HepG2 (cell line): ENCODE results near the gene KDM1B. TPM values are rescaled to one million over a fixed set of nuclear protein-coding genes. Genes with fewer than 3 reads are reported as not detected.

ENCODE experiments used
- ARHGAP35 ChIP-seq: sonication (generic); formaldehyde crosslinking; IDR thresholded peaks from 2 replicates; pipeline ENCODE4 v1.9.0; 2022; ENCODE audit warnings: mild to moderate bottlenecking, inconsistent platforms, moderate library complexity, missing genetic modification reagents, borderline replicate concordance
- ARID4A ChIP-seq: sonication (generic); formaldehyde crosslinking; IDR thresholded peaks from 2 replicates; pipeline ENCODE4 v1.5.0; 2020; ENCODE audit warnings: mild to moderate bottlenecking, missing genetic modification reagents, borderline replicate concordance
- ATF3 ChIP-seq: sonication (generic); formaldehyde crosslinking; IDR thresholded peaks from 2 replicates; pipeline ENCODE4 v1.4.0; 2020; ENCODE audit warnings: missing genetic modification reagents
- ATF5 ChIP-seq: sonication (generic); formaldehyde crosslinking; IDR thresholded peaks from 2 replicates; pipeline ENCODE4 v1.4.0; 2020; ENCODE audit warnings: mild to moderate bottlenecking, low read depth, missing genetic modification reagents
- HINFP ChIP-seq: sonication (generic); formaldehyde crosslinking; IDR thresholded peaks from 2 replicates; pipeline ENCODE4 v1.4.0; 2020; ENCODE audit warnings: low read depth, mild to moderate bottlenecking, missing genetic modification reagents
- KAT2B ChIP-seq: fragments of 150-350 bp; IDR thresholded peaks from 2 replicates; pipeline ENCODE4 v1.6.1; 2014; ENCODE audit warnings: low read depth, low read length, borderline replicate concordance
- MEF2D ChIP-seq: sonication (generic); formaldehyde crosslinking; IDR thresholded peaks from 2 replicates; pipeline ENCODE4 v1.5.1; 2020; ENCODE audit warnings: mild to moderate bottlenecking, missing genetic modification reagents
- NFKBIZ ChIP-seq: IDR thresholded peaks from 2 replicates; pipeline ENCODE4 v1.6.1; 2018; ENCODE audit warnings: missing genetic modification reagents, missing compliant biosample characterization
- PATZ1 ChIP-seq: sonication (generic); formaldehyde crosslinking; IDR thresholded peaks from 2 replicates; pipeline ENCODE4 v1.4.0; 2020; ENCODE audit warnings: missing genetic modification reagents
- PHF8 ChIP-seq: sonication (generic); formaldehyde crosslinking; IDR thresholded peaks from 2 replicates; pipeline ENCODE4 v1.5.0; 2020; ENCODE audit warnings: missing genetic modification reagents
- RFXANK ChIP-seq: IDR thresholded peaks from 2 replicates; pipeline ENCODE4 v1.6.1; 2016
- SOX6 ChIP-seq, 2 experiments: fragments of 450-650 bp in 1 of 2; sonication (generic) in 1 of 2; formaldehyde crosslinking in 1 of 2; IDR thresholded peaks; 2 replicates each; pipeline versions ENCODE4 v1.4.0 to v1.6.1; 2017 to 2020; ENCODE audit warnings: antibody characterized with exemption in 1 of 2, mild to moderate bottlenecking in 1 of 2, missing genetic modification reagents in 1 of 2
- SP140L ChIP-seq: sonication (generic); formaldehyde crosslinking; IDR thresholded peaks from 2 replicates; pipeline ENCODE4 v1.4.0; 2020; ENCODE audit warnings: missing genetic modification reagents, borderline replicate concordance
- TBL1XR1 ChIP-seq: fragments of 150-350 bp; IDR thresholded peaks from 2 replicates; pipeline ENCODE4 v1.6.1; 2014; ENCODE audit warnings: borderline replicate concordance, low read length; ENCODE audit not compliant: partially characterized antibody
- YEATS2 ChIP-seq: sonication (generic); formaldehyde crosslinking; IDR thresholded peaks from 2 replicates; pipeline ENCODE4 v1.4.0; 2020; ENCODE audit warnings: missing genetic modification reagents, borderline replicate concordance
- ZNF224 ChIP-seq: sonication (generic); formaldehyde crosslinking; IDR thresholded peaks from 2 replicates; pipeline ENCODE4 v1.5.0; 2020; ENCODE audit warnings: mild to moderate bottlenecking, missing genetic modification reagents
- ZNF569 ChIP-seq: sonication (generic); formaldehyde crosslinking; IDR thresholded peaks from 2 replicates; pipeline ENCODE4 v1.5.0; 2020; ENCODE audit warnings: mild to moderate bottlenecking, missing genetic modification reagents, moderate library complexity, borderline replicate concordance
- ZNF619 ChIP-seq: sonication (generic); formaldehyde crosslinking; IDR thresholded peaks from 2 replicates; pipeline ENCODE4 v1.4.0; 2020; ENCODE audit warnings: mild to moderate bottlenecking, missing genetic modification reagents
- ZNF780A ChIP-seq: sonication (generic); formaldehyde crosslinking; IDR thresholded peaks from 2 replicates; pipeline ENCODE4 v1.8.0; 2022; ENCODE audit warnings: mild to moderate bottlenecking, missing genetic modification reagents, moderate library complexity
- ZNF850 ChIP-seq: sonication (generic); formaldehyde crosslinking; conservative IDR thresholded peaks from 2 replicates; pipeline ENCODE4 v1.9.0; 2021; ENCODE audit warnings: mild to moderate bottlenecking, missing genetic modification reagents
- polyA plus RNA-seq, 8 experiments: library from polyadenylated mRNA; depleted of rRNA in 3 of 8; stranded (reverse) in 7 of 8; unstranded in 1 of 8; fragments of >200 nt; fragmentation: Illumina TruSeq in 4 of 8; extraction: Trizol in 4 of 8; gene quantifications; 2 replicates each; pipeline versions ENCODE4 v1.2.1 to v1.2.3, GENCODE V29; 2011 to 2016; ENCODE audit warnings: low read depth in 4 of 8, missing spikeins in 1 of 8, mixed read lengths in 1 of 8; ENCODE audit not compliant: insufficient read depth in 1 of 8
- total RNA-seq, 5 experiments: library from RNA; depleted of rRNA; stranded (reverse); fragments of >200 nt; fragmentation: Illumina TruSeq; extraction: Trizol; gene quantifications; 2 replicates each; pipeline ENCODE4 v1.2.3, GENCODE V29; 2016; ENCODE audit warnings: low read depth in 1 of 5

KDM1B gene
- total and polyA plus RNA-seq, 2 of the 13 experiments (the other 11 are each of a cell fraction or from before 2014, with no cell fraction given) = 9.8 to 13.2 TPM

GRCh38 chr6:18154507-18155149, 594 bp upstream of the KDM1B start, which contains the start of gene TPMT (continued):
- TF ChIP-seq PATZ1 (0 out of 2 replicates have a peak, but pooled peaks have one; percentile 8), RFXANK (CRISPR knock-in tag) (no peak), ARID4A (CRISPR knock-in tag) (peak; percentile 89), ZNF569 (CRISPR knock-in tag) (no peak), PHF8 (CRISPR knock-in tag) (peak; percentile 74), ARHGAP35 (CRISPR knock-in tag) (no peak), SOX6 (IDR thresholded peaks at IDR 0.05) (no peak), SOX6 (CRISPR knock-in tag; IDR thresholded peaks at IDR 0.05) (peak; percentile 44; the same call in 1 of the 2 replicates), SP140L (CRISPR knock-in tag) (0 out of 2 replicates have a peak, but pooled peaks have one; percentile 20), ZNF619 (CRISPR knock-in tag) (no peak), NFKBIZ (CRISPR knock-in tag) (0 out of 2 replicates have a peak, but pooled peaks have one; percentile 7), ATF5 (CRISPR knock-in tag) (no peak), TBL1XR1 (peak; percentile 11), ZNF224 (CRISPR knock-in tag) (0 out of 2 replicates have a peak, but pooled peaks have one; percentile 5), KAT2B (no peak), ZNF780A (CRISPR knock-in tag) (no peak), ATF3 (0 out of 2 replicates have a peak, but pooled peaks have one; percentile 12), YEATS2 (peak; percentile 74; the same call in 1 of the 2 replicates), MEF2D (CRISPR knock-in tag) (peak; percentile 60; the same call in 1 of the 2 replicates), ZNF850 (no peak), HINFP (CRISPR knock-in tag) (no peak)
